HepG2 (cell line): ENCODE measurements around the gene PA2G4. TPM values are rescaled to one million over a fixed set of nuclear protein-coding genes. Genes with fewer than 3 reads are reported as not detected.

Experiments used
- ATF7 ChIP-seq, 2 experiments: fragments of 450-650 bp in 1 of 2; sonication (generic) in 1 of 2; formaldehyde crosslinking in 1 of 2; IDR thresholded peaks; 2 replicates each; pipeline versions ENCODE4 v1.4.0 to v1.6.1; 2016 to 2020; ENCODE audit warnings: antibody characterized with exemption in 1 of 2, mild to moderate bottlenecking in 1 of 2, missing genetic modification reagents in 1 of 2
- ATRX ChIP-seq: sonication (generic); formaldehyde crosslinking; IDR thresholded peaks from 2 replicates; pipeline ENCODE4 v1.4.0; 2020; ENCODE audit warnings: missing genetic modification reagents, borderline replicate concordance
- CHCHD3 ChIP-seq: sonication (generic); formaldehyde crosslinking; IDR thresholded peaks from 2 replicates; pipeline ENCODE4 v1.8.0; 2022; ENCODE audit warnings: mild to moderate bottlenecking, missing genetic modification reagents, moderate library complexity
- DNMT3B ChIP-seq: conservative IDR thresholded peaks from 2 replicates; pipeline ENCODE4 v1.6.1; 2016; ENCODE audit warnings: missing biosample characterization, control low read depth
- EED ChIP-seq: sonication (generic); formaldehyde crosslinking; IDR thresholded peaks from 2 replicates; pipeline ENCODE4 v1.5.0; 2020; ENCODE audit warnings: mild to moderate bottlenecking, missing genetic modification reagents
- HINFP ChIP-seq: sonication (generic); formaldehyde crosslinking; IDR thresholded peaks from 2 replicates; pipeline ENCODE4 v1.4.0; 2020; ENCODE audit warnings: low read depth, mild to moderate bottlenecking, missing genetic modification reagents
- IKZF4 ChIP-seq: sonication (generic); formaldehyde crosslinking; IDR thresholded peaks from 2 replicates; pipeline ENCODE4 v1.5.1; 2020; ENCODE audit warnings: borderline replicate concordance, mild to moderate bottlenecking, low read depth, missing genetic modification reagents; ENCODE audit errors: not compliant biosample characterization
- NFE2L2 ChIP-seq: fragments of 150-350 bp; IDR thresholded peaks from 2 replicates; pipeline ENCODE4 v1.6.1; 2014; ENCODE audit warnings: low read length
- NONO ChIP-seq, 2 experiments: fragments of 450-650 bp in 1 of 2; sonication (generic) in 1 of 2; formaldehyde crosslinking in 1 of 2; IDR thresholded peaks in 1 of 2; conservative IDR thresholded peaks in 1 of 2; 2 replicates each; pipeline versions ENCODE4 v1.6.1 to v1.8.0; 2017 to 2022; ENCODE audit warnings: mild to moderate bottlenecking in 1 of 2, missing genetic modification reagents in 1 of 2, moderate library complexity in 1 of 2
- PHF21A ChIP-seq: sonication (generic); formaldehyde crosslinking; IDR thresholded peaks from 2 replicates; pipeline ENCODE4 v1.5.0; 2020; ENCODE audit warnings: mild to moderate bottlenecking, missing genetic modification reagents
- ZNF10 ChIP-seq: sonication (generic); formaldehyde crosslinking; IDR thresholded peaks from 2 replicates; pipeline ENCODE4 v1.4.0; 2020; ENCODE audit warnings: mild to moderate bottlenecking, low read depth, missing genetic modification reagents, borderline replicate concordance
- ZNF670 ChIP-seq: sonication (generic); formaldehyde crosslinking; IDR thresholded peaks from 2 replicates; pipeline ENCODE4 v1.8.0; 2022; ENCODE audit warnings: mild to moderate bottlenecking, missing genetic modification reagents, borderline replicate concordance
- ZNF878 ChIP-seq: sonication (generic); formaldehyde crosslinking; IDR thresholded peaks from 2 replicates; pipeline ENCODE4 v1.8.1; 2023; ENCODE audit warnings: mild to moderate bottlenecking, missing genetic modification reagents, moderate library complexity
- ZSCAN22 ChIP-seq: sonication (generic); formaldehyde crosslinking; IDR thresholded peaks from 2 replicates; pipeline ENCODE4 v1.4.0; 2020; ENCODE audit warnings: mild to moderate bottlenecking, missing genetic modification reagents
- polyA plus RNA-seq, 8 experiments: library from polyadenylated mRNA; depleted of rRNA in 3 of 8; stranded (reverse) in 7 of 8; unstranded in 1 of 8; fragments of >200 nt; fragmentation: Illumina TruSeq in 4 of 8; extraction: Trizol in 4 of 8; gene quantifications; 2 replicates each; pipeline versions ENCODE4 v1.2.1 to v1.2.3, GENCODE V29; 2011 to 2016; ENCODE audit warnings: low read depth in 4 of 8, missing spikeins in 1 of 8, mixed read lengths in 1 of 8; ENCODE audit not compliant: insufficient read depth in 1 of 8
- total RNA-seq, 5 experiments: library from RNA; depleted of rRNA; stranded (reverse); fragments of >200 nt; fragmentation: Illumina TruSeq; extraction: Trizol; gene quantifications; 2 replicates each; pipeline ENCODE4 v1.2.3, GENCODE V29; 2016; ENCODE audit warnings: low read depth in 1 of 5
- TF ChIP-seq, protein P1 (sequence below): IDR thresholded peaks from 2 replicates; pipeline ENCODE4 v1.6.1; 2016; ENCODE audit warnings: missing biosample characterization, missing genetic modification reagents, low read depth
- TF ChIP-seq, protein P2 (sequence below): sonication (generic); formaldehyde crosslinking; IDR thresholded peaks from 2 replicates; pipeline ENCODE4 v1.8.1; 2023; ENCODE audit warnings: mild to moderate bottlenecking, inconsistent platforms, moderate library complexity, missing genetic modification reagents, borderline replicate concordance
- TF ChIP-seq, protein P3 (sequence below): sonication (generic); formaldehyde crosslinking; IDR thresholded peaks from 2 replicates; pipeline ENCODE4 v1.4.0; 2020; ENCODE audit warnings: missing genetic modification reagents
- TF ChIP-seq, protein P4 (sequence below): sonication (generic); formaldehyde crosslinking; conservative IDR thresholded peaks from 2 replicates; pipeline ENCODE4 v1.8.0; 2022; ENCODE audit warnings: mild to moderate bottlenecking, moderate library complexity, missing genetic modification reagents
- TF ChIP-seq, protein P5 (sequence below): IDR thresholded peaks from 2 replicates; pipeline ENCODE4 v1.6.1; 2016; ENCODE audit warnings: missing genetic modification reagents, missing compliant biosample characterization

The PA2G4 gene
- total and polyA plus RNA-seq, 2 of the 13 experiments (the other 11 are each of a cell fraction or from before 2014, with no cell fraction given) = 147 to 240 TPM

- TF ChIP-seq, protein P1, sequence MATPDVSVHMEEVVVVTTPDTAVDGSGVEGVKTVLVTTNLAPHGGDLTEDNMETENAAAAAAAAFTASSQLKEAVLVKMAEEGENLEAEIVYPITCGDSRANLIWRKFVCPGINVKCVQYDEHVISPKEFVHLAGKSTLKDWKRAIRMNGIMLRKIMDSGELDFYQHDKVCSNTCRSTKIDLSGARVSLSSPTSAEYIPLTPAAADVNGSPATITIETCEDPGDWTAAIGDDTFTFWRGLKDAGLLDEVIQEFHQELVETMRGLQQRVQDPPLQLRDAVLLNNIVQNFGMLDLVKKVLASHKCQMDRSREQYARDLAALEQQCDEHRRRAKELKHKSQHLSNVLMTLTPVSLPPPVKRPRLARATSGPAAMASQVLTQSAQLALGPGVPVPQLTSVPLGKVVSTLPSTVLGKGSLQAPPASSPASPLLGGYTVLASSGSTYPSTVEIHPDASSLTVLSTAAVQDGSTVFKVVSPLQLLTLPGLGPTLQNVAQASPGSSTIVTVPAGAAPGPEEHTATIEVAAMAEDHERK = no peak
- TF ChIP-seq, protein P2, sequence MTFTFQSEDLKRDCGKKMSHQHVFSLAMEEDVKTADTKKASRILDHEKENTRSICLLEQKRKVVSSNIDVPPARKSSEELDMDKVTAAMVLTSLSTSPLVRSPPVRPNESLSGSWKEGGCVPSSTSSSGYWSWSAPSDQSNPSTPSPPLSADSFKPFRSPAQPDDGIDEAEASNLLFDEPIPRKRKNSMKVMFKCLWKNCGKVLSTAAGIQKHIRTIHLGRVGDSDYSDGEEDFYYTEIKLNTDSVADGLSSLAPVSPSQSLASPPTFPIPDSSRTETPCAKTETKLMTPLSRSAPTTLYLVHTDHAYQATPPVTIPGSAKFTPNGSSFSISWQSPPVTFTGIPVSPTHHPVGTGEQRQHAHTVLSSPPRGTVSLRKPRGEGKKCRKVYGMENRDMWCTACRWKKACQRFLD = no peak
- TF ChIP-seq NFE2L2 (no peak), ZNF670 (CRISPR knock-in tag) (no peak), CHCHD3 (CRISPR knock-in tag) (no peak), EED (CRISPR knock-in tag) (no peak), NONO (IDR thresholded peaks at IDR 0.05) (no peak), NONO (CRISPR knock-in tag; conservative IDR thresholded peaks at IDR 0.05) (peak; percentile 49; the same call in 1 of the 2 replicates), ATRX (CRISPR knock-in tag) (no peak), IKZF4 (no peak), ZNF878 (CRISPR knock-in tag) (no peak), PHF21A (CRISPR knock-in tag) (peak; percentile 41), ATF7 (IDR thresholded peaks at IDR 0.05) (no peak), ATF7 (CRISPR knock-in tag; IDR thresholded peaks at IDR 0.05) (no peak), HINFP (CRISPR knock-in tag) (peak; percentile 60; the same call in 1 of the 2 replicates), DNMT3B (CRISPR knock-in tag) (no peak), ZSCAN22 (CRISPR knock-in tag) (no peak), ZNF10 (no peak)
- TF ChIP-seq, protein P3, sequence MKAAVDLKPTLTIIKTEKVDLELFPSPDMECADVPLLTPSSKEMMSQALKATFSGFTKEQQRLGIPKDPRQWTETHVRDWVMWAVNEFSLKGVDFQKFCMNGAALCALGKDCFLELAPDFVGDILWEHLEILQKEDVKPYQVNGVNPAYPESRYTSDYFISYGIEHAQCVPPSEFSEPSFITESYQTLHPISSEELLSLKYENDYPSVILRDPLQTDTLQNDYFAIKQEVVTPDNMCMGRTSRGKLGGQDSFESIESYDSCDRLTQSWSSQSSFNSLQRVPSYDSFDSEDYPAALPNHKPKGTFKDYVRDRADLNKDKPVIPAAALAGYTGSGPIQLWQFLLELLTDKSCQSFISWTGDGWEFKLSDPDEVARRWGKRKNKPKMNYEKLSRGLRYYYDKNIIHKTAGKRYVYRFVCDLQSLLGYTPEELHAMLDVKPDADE (CRISPR knock-in tag) = no peak
- TF ChIP-seq, protein P4, sequence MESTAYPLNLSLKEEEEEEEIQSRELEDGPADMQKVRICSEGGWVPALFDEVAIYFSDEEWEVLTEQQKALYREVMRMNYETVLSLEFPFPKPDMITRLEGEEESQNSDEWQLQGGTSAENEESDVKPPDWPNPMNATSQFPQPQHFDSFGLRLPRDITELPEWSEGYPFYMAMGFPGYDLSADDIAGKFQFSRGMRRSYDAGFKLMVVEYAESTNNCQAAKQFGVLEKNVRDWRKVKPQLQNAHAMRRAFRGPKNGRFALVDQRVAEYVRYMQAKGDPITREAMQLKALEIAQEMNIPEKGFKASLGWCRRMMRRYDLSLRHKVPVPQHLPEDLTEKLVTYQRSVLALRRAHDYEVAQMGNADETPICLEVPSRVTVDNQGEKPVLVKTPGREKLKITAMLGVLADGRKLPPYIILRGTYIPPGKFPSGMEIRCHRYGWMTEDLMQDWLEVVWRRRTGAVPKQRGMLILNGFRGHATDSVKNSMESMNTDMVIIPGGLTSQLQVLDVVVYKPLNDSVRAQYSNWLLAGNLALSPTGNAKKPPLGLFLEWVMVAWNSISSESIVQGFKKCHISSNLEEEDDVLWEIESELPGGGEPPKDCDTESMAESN (CRISPR knock-in tag) = no peak; the same call in 1 of the 2 replicates
- TF ChIP-seq, protein P5, sequence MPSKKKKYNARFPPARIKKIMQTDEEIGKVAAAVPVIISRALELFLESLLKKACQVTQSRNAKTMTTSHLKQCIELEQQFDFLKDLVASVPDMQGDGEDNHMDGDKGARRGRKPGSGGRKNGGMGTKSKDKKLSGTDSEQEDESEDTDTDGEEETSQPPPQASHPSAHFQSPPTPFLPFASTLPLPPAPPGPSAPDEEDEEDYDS (CRISPR knock-in tag) = 0 out of 2 replicates have a peak, but pooled peaks have one; percentile 27
These were observed 25.2 kb upstream of the PA2G4 start (continued) for GRCh38 chr12:56078931-56079722.
